ENCODE measurements around the gene RSBN1.

Gene RSBN1

DNA sequence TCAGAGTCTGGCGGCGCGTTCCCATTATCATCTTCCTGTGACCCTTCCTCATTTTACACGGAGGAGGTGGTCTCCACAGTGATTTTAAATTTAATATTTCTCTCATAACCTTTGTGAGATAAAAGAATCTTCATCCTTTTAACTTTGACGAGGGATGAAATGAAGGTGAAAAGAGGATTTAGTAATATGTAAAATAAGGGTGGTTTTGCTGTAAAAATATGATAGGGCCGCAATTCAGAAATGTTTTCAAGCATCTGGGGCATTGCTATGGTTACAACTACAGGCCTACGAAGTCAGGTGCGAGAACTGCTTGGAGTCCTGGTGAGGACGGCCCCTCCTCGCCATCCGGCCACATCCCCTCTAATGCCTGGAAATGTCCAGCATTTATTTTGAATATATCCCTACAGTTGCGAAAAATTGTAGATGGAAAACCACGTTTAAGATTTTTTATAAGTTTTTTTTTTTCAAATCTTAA is 422 bp upstream of the RSBN1 start:
- ATAC-seq (no peak), DNase-seq (peak; percentile 32)

DNA sequence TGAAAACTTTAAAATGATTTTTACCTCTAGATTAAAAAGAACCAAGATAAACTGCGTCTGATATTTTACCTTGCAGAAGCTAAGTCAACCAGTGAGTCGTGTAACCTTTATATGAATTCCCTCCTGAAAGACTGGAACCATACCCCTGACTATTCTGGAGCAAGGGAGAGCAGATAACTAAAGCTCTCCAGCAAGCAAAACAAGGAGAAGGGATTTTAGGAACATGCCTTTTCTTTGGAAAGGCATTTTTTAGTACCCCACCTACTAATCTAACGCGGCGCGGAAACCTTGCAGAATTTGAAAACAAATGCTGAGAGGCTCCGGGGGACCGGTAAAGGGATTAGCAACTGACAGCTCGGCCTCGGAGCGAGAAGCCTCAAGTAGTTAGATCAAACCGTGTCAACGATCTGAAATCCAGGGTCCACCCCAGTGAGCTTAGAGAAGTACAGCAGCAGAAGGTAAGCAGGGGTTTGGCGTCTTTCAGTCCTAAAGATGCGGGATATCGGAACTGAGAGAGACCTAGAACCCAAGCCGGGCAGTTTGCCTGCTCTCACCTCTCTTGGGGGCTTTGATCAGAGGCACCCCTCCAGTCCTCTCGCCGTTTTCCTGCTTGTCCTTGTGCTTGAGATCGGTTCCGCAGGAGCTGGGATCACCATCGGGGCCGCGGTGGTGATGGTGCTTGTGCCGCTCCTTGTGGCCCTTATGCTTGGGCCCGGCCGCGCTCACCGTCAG is 954 bp downstream of the RSBN1 start:
- ATAC-seq (no peak), DNase-seq (peak; percentile 58)

DNA sequence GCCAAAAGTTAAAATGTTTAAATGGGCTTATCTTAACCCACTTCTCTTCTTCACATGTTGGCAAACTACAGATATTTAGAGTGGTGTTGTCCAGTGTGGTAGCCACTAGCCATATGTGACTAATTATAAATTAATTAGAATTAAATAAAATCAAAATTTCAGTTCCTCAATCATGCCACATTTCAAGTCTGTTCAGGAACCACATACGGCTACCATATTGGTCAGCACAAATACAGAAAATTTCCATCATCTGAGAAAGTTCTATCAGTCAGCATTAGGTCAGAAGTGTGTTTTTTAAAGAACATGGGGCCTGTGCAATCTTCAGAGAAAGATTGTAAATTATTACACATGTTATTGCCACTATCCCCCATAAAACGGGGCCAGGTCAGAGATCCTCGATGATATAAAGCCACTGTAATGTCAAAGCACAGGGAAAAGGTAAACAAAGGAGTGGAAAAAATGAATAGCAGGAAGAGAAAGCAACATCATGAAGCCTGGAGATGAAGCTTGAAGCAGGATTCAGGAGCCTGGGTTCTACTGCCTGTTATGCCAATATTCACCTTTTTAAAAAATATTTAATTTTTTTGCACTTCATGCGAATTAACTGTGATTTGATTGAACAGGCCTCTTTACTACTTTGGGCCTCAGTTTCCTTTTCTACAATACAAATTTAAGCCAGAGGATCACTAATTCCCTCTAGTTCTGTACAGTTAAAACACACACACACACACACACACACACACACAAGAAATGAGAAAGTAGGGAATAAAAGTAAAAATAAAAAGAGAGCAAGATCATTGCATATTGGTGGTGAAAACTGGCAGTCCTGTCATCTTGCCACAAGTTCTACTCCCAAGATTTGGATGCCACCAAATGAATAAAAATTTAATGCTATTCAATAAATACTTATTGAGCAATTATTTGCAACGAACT is 2.3 kb downstream of the RSBN1 start:
- ATAC-seq = no peak

DNA sequence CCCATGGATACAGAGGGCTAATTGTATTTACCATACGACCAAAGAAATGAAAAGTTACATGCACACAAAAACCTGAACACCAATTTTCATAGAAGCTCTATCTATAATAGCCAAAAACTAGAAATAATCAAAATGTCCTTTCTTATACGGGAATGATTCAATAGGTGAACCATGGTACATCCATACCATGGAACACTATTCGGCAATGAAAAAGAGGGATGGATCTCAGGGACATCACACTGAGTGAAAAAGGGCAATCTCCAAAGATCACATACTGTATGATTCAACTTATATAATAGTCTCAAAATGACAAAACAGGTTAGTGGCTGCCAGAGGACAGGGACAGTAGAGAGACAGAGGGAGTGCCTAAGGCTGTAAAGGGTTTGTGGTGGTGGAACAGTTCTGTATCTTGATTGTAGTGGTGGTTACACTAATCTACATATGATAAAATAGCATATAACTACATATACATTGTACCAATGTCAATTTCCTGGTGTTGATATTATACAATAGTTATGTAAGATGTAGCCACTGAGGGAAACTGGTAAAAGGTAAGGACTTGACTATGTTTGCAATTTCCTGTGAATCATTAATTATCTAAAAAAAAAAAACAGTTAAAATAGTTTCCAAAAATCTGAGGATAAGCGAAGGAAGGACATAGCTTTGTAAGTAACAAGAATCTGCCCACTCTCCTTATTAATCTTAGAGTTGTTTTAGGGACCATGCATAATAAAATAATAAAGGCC is 3.7 kb downstream of the RSBN1 start:
- DNase-seq (no peak), ATAC-seq (no peak)

More for the DNA sequence above, 2.3 kb downstream of the RSBN1 start:
- DNase-seq = no peak

DNA sequence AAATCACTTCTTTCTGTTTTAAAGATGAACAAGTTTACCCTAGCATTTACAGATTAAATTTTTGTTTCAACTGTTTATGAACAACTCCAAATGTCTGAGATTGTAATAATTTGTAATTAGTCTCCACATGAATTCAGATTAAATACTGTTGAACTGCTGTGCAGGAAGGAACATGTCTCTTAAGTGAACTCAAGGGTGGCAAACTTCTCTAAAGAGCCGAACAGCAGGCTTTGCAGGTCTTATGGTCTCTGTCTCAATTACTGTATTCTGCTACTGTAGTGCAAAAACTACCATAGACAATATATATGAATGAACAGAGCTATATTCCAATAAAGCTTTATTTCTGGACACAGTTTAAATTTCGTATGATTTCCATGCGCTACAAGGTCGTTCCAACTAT is 6.6 kb downstream of the RSBN1 start:
- DNase-seq (no peak), ATAC-seq (no peak)

DNA sequence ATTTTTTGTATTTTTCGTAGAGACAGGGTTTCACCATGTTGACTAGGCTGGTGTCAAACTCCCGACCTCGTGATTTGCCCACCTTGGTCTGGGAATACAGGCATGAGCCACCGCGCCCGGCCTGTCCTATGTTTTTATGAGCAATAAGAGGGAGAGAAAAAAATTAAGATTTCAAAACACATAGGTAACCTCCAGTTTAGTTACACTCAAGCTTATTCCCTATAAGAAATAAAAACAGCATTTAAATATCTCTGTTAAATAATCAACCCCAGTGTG is 7.1 kb downstream of the RSBN1 start:
- no peak for ATAC-seq

DNA sequence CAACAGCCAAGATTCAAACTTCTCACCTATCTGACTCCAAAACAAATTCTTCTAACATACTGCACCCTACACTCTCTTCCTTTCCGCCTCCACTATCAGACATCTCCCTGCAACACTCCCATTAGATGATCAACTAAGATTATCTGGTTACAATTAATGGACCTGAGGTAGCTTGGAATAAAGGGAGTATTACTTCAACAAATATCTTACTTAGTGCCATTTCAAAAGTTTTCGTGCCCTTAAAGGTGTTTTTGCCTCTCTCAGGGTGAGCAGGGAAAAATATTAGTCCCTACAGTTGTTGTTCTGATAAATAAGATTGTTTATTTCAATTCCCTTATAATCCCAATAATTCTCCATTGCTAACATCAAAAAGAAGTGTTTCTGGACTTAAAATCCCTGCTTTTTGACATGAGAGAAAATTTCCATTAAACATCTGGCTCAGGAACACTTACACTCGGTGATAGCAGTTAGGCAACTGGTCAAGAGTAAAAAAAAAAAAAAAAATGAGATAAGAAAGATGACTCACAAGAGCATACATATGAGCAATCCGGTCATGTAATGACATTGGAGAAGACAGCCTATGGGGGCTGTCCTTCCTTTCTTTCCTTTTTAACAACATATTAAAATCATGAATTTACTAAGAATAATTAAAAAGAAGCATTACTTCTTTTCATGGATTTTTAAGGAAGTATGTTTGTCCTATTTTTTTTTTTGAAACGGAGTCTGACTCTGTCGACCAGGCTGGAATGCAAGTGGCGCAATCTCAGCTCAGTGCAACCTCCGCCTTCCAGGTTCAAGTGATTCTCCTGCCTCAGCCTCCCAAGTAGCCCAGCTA is 7.6 kb downstream of the RSBN1 start:
- ATAC-seq = peak; percentile 38
- no peak for DNase-seq

More for the DNA sequence above, 7.1 kb downstream of the RSBN1 start:
- DNase-seq = no peak

DNA sequence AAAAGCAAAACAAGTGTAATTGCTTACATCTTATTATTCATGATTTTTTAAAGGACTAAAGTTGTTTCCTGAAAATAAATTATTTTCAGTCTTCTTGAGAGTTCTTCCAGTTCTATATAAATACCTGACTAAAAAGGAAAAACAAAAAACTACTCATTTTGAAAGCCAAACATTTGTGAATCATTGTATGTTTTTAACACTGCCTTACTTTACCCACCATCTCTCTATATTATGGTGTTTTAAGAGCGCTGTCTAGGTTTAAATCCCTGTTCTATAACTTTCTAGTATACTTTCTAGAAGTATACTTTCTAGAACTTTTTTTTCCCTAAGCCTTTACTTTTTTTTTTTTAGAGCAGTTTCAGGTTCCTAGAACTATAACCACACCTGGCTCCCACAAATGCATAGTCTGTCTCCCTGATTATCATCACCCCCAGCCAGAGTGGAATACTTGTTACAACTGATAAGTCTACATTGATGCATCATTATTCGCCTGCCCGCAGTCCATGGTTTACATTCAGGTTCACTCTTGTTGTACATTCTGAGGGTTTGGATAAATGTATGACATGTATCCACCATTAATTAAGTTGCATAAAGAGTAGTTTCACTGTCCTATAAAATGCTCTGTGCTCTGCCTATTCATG is 9.8 kb downstream of the RSBN1 start:
- DNase-seq (no peak), ATAC-seq (peak; percentile 54)

DNA sequence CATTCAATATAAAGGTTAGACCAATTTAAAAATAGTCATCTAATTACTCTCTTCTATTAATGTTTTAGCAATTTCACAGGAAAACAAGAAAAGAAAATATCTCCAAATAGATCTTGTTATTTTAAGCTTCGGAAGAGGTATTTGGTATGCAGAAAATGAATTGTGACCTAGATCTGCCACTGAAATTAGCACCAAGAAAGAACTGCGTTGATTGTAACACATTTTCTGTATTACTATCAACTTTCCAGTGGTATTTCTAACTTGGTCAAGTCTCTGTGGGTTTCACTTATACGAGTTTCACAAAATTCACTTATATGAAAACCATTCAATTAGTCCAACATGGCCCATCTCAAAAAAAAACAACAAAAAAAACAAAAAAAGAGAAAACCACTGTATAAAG is 11.8 kb downstream of the RSBN1 start:
- DNase-seq (no peak), ATAC-seq (no peak)

DNA sequence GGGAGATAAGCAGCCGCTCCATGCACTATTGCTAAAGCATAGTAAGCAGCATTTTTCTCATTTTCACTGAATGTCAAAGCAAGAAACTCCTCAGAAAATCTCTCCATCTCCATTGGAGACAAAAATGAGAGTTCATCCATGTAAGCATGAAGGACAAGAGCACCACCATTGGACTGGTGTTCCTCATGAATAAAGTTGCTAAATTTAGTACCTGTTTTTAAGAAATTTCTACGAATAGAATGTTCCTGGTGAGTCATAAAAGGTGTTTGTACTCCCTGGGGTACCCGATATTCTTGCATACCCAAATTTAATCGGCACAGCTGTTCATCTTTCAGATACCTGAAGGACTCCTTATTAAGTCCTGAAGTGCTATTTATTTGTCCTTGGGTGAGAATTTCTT is 14.8 kb downstream of the RSBN1 start:
- ATAC-seq = no peak
- no peak for DNase-seq

DNA sequence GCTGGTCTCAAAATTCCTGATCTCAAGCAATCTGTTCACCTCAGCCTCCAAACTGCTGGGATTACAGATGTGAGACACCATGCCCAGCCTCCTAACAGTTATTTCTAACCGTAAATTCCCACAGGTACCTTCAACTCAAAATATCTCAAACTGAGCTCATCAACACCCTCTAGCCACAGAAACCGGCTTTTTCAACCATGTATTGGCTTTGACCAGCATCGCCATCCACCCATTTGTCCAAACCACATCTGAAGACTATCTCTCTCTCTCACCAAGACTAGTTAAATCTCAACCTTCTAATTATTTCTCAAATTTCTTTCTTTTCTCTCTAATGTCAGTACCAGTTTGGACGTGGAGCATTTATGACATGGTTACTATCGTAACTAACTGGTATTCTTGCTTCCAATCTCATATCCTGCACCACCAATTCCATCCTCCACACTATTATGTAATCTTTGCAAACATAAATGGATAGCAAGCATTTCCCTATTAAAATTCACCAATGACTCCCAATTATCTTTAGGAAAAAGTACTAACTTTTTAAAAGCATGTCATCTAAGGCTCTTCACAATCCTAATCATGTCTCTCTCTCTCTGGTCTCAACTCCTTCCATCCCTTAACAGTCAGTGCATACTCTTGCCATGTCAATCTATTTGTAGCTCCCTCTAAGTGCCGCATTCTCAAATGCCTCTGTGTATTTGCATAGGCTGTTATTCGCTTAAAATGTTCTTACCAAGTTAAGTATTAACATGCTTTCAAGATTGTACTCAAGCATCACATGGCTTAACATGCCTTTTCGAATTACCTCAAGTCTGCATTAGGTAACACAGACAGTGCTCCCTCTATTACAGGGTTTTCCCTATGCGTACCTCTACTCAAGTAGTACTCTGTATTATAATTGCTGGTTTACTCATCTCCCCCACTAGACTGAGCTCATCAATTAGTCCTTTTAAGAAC is 18.1 kb downstream of the RSBN1 start:
- DNase-seq (no peak), ATAC-seq (no peak)

DNA sequence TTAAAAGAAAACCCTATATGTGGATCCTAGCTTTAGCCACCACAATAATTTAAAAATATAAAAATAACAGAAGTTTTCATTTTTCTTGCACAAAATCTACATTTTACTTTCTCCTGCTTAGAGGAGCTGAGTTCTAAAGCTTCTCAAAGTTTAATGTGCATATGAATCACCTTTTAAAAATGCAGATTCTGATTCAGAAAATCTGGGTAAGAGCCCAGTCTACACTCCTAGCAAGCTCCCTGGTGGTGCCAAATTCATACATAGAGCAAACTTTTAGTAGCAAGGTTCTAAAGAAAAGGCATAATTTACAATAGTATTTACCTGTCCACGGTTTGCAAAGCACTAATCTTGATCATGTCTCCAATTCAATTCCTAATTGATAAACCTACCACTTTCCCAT is 19.3 kb downstream of the RSBN1 start:
- DNase-seq (no peak), ATAC-seq (peak; percentile 23)

DNA sequence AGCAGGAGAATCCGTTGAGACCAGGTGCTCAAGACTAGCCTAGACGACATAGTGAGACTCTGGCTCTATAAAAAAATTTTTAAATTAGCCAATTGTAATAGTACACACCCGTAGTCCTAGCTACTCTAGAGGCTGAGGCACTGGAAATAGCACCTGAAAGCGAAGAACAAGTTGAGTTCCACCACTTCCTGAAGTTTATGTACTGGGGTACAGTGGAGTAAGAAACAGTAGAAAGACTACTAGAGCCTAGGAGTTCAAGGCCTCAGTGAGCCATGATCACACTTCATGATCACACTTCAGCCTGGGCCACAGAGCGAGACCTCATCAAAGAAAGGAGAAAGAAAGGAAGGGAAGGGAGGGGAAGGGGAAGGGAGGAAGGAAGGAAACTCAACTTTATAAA is 19.8 kb downstream of the RSBN1 start:
- no peak for ATAC-seq
- no peak for DNase-seq

DNA sequence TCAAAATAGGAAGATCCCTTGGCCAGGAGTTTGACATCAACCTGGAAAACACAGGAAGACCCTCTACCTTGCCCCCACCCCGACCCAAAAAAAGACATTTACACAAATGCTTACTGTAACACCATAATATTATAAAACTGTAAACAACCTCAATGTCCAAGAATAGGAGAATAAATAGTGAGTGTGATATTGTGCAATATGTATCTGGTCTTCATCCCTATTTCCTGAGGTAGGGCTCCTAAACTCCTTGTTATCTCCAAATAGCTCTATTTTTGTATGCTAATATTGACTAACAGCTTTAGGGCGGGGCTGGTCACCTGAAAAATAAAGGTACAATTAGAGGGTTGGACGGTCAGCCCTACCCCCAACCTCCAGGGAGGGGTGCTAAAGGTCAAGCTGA is 23.5 kb downstream of the RSBN1 start:
- no peak for DNase-seq
- no peak for ATAC-seq

DNA sequence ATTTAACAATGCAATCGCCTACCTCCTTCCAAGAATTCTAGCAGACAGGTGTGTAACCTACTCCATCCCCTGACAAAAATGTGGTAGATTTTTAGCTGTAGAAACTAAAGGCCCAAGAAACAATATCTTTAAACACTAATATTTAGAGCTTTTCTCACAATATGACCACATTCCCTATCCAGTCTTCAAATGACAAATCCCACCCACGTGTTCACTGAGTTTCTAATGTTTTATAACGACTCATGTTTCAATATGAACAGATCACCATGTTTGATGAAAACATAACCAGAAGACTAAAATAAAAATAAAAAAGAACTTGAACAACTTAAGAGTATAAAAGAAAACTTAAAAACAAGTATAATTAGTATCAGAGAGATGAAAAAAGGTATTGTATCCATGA is 24.6 kb downstream of the RSBN1 start:
- no peak for DNase-seq
- ATAC-seq = peak; percentile 25

DNA sequence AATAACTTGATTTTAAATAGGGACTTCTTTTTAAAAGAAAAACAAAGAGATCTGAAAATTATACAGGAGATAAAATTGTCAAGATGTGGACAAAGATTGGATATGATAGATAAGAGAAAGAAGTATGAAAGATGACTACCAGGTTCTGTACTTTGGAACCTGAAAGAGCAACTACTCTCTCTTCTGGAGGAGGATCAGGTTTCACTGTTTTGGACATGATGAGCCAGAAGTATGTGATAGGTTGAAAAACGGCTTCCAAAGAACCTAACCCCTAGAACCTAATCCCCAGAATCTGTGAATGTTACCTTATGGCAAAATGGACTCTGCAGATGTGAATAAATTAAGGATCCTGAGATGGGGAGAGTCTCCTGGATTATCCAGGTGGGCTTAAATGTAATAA is 26.2 kb downstream of the RSBN1 start:
- DNase-seq (no peak), ATAC-seq (no peak)

DNA sequence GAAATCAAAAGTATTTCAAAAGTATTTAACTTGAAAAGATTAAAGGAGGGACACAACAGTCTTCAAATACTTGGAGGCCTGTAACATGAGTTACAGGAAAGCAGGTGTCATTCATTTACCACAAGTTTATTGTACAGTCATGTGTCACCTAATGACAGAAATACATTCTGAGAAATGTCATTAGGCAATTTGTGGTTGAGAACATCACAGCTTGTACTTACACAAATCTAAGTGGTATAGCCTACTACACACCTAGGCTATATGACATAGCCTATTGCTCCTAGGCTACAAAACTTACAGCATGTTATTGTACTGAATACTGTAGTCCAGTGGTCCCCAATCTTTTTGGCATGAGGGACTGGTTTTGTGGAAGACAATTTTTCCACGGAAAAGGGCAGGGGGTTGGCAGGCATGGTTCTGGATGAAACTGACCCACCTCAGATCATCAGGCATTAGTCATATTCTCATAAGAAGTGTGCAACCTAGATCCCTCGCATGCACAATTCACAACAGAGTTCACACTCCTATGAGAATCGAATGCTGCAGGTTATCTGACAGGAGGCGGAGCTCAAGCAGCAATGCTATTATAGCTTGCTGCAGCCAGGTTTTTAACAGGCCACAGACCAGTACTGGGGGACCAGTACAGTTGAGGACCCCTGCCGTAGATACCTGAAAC is 28.0 kb downstream of the RSBN1 start:
- ATAC-seq = peak; percentile 71

DNA sequence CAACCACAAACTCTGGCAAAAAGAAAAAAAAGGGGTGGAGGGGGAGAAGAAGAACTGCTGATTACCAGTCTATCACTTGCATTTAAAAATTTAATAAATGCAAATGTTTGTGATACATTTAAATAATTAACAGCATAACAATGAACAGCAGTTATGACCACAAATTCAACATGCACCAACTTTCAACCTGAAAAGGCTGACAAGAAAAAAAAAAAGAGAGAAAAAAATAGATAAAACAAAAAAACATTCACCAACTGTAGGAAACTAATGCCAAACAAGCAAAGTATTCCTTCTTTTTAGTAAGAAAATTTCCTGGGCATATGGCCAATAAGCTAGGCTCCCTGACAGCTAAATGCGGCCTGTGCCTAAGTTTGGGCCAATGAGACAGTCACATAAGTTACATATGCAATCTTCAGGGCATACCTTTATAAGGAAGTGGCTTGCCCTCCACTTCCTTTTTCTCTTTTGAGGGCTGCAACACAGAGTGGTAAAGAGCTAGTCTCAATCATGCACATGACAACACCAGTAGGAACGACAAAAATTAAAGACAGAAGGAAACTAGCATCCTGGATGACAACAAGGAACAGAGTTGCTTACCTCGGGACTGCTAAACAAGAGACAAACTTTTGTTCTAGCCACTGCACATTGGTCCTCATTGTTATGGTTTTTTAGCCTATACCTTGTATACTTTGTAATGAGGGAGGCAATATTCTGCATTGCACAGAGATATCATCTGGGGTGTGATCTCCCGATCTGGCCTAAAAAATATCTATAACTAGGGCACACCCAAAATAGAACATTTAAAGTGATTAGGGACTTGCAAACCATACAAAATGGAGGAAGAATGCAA is 28.8 kb downstream of the RSBN1 start:
- peak; percentile 27 for DNase-seq
- peak; percentile 84 for ATAC-seq

More for the DNA sequence above, 28.0 kb downstream of the RSBN1 start:
- DNase-seq = no peak

DNA sequence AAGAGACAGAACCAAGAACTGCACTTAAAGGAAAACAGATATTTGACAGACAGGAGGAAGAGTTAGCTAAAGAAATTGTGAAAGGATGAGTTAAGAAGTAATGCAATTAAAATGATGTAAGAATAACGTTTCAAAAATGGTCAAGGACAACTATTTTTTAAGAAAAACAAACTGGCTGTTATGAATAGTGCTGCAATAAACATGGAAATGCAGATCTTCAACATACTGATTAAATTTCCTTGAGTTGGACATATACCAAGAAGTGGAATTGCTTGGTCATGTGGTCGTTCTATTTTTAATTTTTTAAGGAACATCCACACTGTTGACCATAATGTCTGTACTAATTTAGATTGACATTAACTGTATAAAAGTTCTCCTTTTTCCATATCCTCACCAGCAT is 29.9 kb downstream of the RSBN1 start:
- ATAC-seq (no peak), DNase-seq (no peak)
